Tibial nerve (tissue), 4 donors: Measurements from ENCODE around the gene CACNG5.

ENCODE experiments used
- CTCF ChIP-seq, 5 experiments: fragments of 200-600 bp in 3 of 5; fragments of 450-650 bp in 2 of 5; sonication (generic) in 3 of 5; IDR thresholded peaks; one replicate each; pipeline ENCODE4 v1.5.1; 2016 to 2019; ENCODE audit warnings: antibody characterized with exemption in 5 of 5, mild to moderate bottlenecking in 3 of 5, moderate library complexity in 2 of 5
- EP300 ChIP-seq, 2 donors: sonication (generic); formaldehyde crosslinking; IDR thresholded peaks; one replicate each; pipeline ENCODE4 v1.6.1; 2017; ENCODE audit warnings: antibody characterized with exemption in 2 of 2, mild to moderate bottlenecking in 1 of 2
- POLR2A ChIP-seq, 2 donors: fragments of 450-650 bp; IDR thresholded peaks; one replicate each; pipeline ENCODE4 v1.6.1; 2017; ENCODE audit warnings: antibody characterized with exemption in 2 of 2, mild to moderate bottlenecking in 2 of 2, moderate library complexity in 2 of 2

DNA sequence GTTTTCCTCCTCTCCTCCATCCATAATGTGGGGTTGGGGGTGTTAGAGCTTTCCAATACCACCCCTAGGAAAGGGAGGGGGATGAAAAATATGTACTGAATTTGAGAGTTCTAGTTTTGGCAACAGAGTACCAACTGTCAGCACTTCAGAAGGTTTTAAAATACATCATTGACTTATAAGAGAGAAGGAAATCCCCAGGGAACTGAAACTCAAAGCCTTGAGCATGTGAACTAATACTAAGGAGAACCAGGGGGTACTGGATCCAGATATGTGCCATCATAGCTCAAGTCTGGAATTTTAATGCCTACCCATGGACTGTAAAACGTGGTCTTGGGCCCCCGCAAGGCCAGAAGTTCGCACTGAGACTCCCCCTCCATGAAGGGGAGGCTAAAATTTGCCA, 15.8 kb downstream of the CACNG5 start:
- no peak for TF ChIP-seq CTCF (IDR thresholded peaks at IDR 0.05)
- TF ChIP-seq POLR2A (IDR thresholded peaks at IDR 0.05) = no peak
- no peak for TF ChIP-seq EP300 (IDR thresholded peaks at IDR 0.05)
